Stimulated activated CD4-positive, alpha-beta T cell treated with anti-CD3 and anti-CD28 coated beads, Interleukin-15, amount 100 ng/mL, for 1 hour (primary cell): ENCODE results near the gene ACSS1.

ENCODE experiments used
- DNase-seq, 2 donors: peaks; one replicate each; pipeline ENCODE4 v3.0.0-alpha.2; 2020; ENCODE audit warnings: low read depth in 1 of 2, low spot score in 1 of 2

The ACSS1 gene

GRCh38 chr20:24979036-24979960 is 78.6 kb downstream of the ACSS1 start:
- DNase-seq, result no peak

GRCh38 chr20:24978513-24978912 is 79.4 kb downstream of the ACSS1 start:
- no peak for DNase-seq

- no peak for DNase-seq
Observed at GRCh38 chr20:24977797-24978196, 80.1 kb downstream of the ACSS1 start.

- no peak for DNase-seq
Observed at GRCh38 chr20:24977336-24977735, 80.6 kb downstream of the ACSS1 start.

GRCh38 chr20:24972341-24972740 is 85.6 kb downstream of the ACSS1 start:
- DNase-seq, result no peak

GRCh38 chr20:24971376-24972101 is 86.4 kb downstream of the ACSS1 start:
- DNase-seq, result no peak

- no peak for DNase-seq
Observed at GRCh38 chr20:24970754-24971153, 87.2 kb downstream of the ACSS1 start.

- no peak for DNase-seq
Observed at GRCh38 chr20:24970030-24970553, 87.8 kb downstream of the ACSS1 start.

- no peak for DNase-seq
Observed at GRCh38 chr20:24969186-24970029, 88.5 kb downstream of the ACSS1 start.

GRCh38 chr20:24968278-24968800 is 89.6 kb downstream of the ACSS1 start:
- DNase-seq, result no peak

GRCh38 chr20:24966317-24967012 is 91.5 kb downstream of the ACSS1 start:
- no peak for DNase-seq

- DNase-seq, result no peak
Observed at GRCh38 chr20:24965065-24965919, 92.6 kb downstream of the ACSS1 start.

GRCh38 chr20:24964506-24964840 is 93.5 kb downstream of the ACSS1 start:
- DNase-seq, result no peak

- DNase-seq, result no peak
Observed at GRCh38 chr20:24963672-24964505, 94.0 kb downstream of the ACSS1 start.

GRCh38 chr20:24962510-24962909 is 95.4 kb downstream of the ACSS1 start:
- no peak for DNase-seq

- DNase-seq, result no peak
Observed at GRCh38 chr20:24962182-24962492, 95.8 kb downstream of the ACSS1 start.

GRCh38 chr20:24961384-24962181 is 96.4 kb downstream of the ACSS1 start:
- DNase-seq, result no peak

GRCh38 chr20:24960861-24961260 is 97.1 kb downstream of the ACSS1 start:
- DNase-seq, result no peak
